ENCODE results near the gene RCN1. TPM values are rescaled to one million over a fixed set of nuclear protein-coding genes. Genes with fewer than 3 reads are reported as not detected.

RCN1 gene
- total RNA-seq (100 to 1,000 TPM in 1 of 2 donors, 10 to 100 TPM in 1; 99.7 to 132 TPM), polyA plus RNA-seq (ENCODE audit: insufficient read length in 6 of 6) (100 to 1,000 TPM; 181 to 229 (median 208) TPM)
- long read RNA-seq, donor 1, transcript RCN1-201 (6 exons, 2,572 nt), result major isoform, 88 of 97 reads
- long read RNA-seq, donor 1, transcript RCN1-204 (2 exons, 2,653 nt), result minor isoform, 6 of 97 reads
- long read RNA-seq, donor 1, partial matches to known transcripts, result 0 of 97 reads
- long read RNA-seq, donor 1, other reads (novel, unspliced or antisense), result 0 of 97 reads
- long read RNA-seq, donor 2, transcript RCN1-201 (6 exons, 2,572 nt), result major isoform, 102 of 113 reads
- long read RNA-seq, donor 2, partial matches to known transcripts, result 5 of 113 reads
- long read RNA-seq, donor 2, other reads (novel, unspliced or antisense), result 0 of 113 reads
- long read RNA-seq, donor 3, transcript RCN1-201 (6 exons, 2,572 nt), result major isoform, 79 of 84 reads
- long read RNA-seq, donor 3, partial matches to known transcripts, result 0 of 84 reads
- long read RNA-seq, donor 3, other reads (novel, unspliced or antisense), result 0 of 84 reads
- long read RNA-seq, donor 4, transcript RCN1-201 (6 exons, 2,572 nt), result major isoform, 62 of 68 reads
- long read RNA-seq, donor 4, partial matches to known transcripts, result 2 of 68 reads
- long read RNA-seq, donor 4, other reads (novel, unspliced or antisense), result 4 of 68 reads
- long read RNA-seq, donor 5, transcript RCN1-201 (6 exons, 2,572 nt), result major isoform, 56 of 70 reads
- long read RNA-seq, donor 5, partial matches to known transcripts, result 10 of 70 reads
- long read RNA-seq, donor 5, other reads (novel, unspliced or antisense), result 0 of 70 reads
- long read RNA-seq, donor 6, transcript RCN1-201 (6 exons, 2,572 nt), result major isoform, 73 of 75 reads
- long read RNA-seq, donor 6, partial matches to known transcripts, result 0 of 75 reads
- long read RNA-seq, donor 6, other reads (novel, unspliced or antisense), result 0 of 75 reads
- long read RNA-seq, donor 7, transcript RCN1-201 (6 exons, 2,572 nt), result major isoform, 36 of 41 reads
- long read RNA-seq, donor 7, partial matches to known transcripts, result 0 of 41 reads
- long read RNA-seq, donor 7, other reads (novel, unspliced or antisense), result 0 of 41 reads
- long read RNA-seq, donor 8, transcript RCN1-201 (6 exons, 2,572 nt), result major isoform, 74 of 80 reads
- long read RNA-seq, donor 8, partial matches to known transcripts, result 0 of 80 reads
- long read RNA-seq, donor 8, other reads (novel, unspliced or antisense), result 0 of 80 reads
- long read RNA-seq, donor 9, partial matches to known transcripts, result 0 of 2 reads
- long read RNA-seq, donor 9, other reads (novel, unspliced or antisense), result 0 of 2 reads
- long read RNA-seq, donor 10, transcript RCN1-201 (6 exons, 2,572 nt), result major isoform, 59 of 65 reads
- long read RNA-seq, donor 10, partial matches to known transcripts, result 2 of 65 reads
- long read RNA-seq, donor 10, other reads (novel, unspliced or antisense), result 4 of 65 reads
- long read RNA-seq, donor 11, transcript RCN1-201 (6 exons, 2,572 nt), result major isoform, 55 of 63 reads
- long read RNA-seq, donor 11, transcript RCN1-204 (2 exons, 2,653 nt), result minor isoform, 5 of 63 reads
- long read RNA-seq, donor 11, partial matches to known transcripts, result 0 of 63 reads
- long read RNA-seq, donor 11, other reads (novel, unspliced or antisense), result 0 of 63 reads
- long read RNA-seq, donor 12, transcript RCN1-201 (6 exons, 2,572 nt), result major isoform, 71 of 73 reads
- long read RNA-seq, donor 12, partial matches to known transcripts, result 0 of 73 reads
- long read RNA-seq, donor 12, other reads (novel, unspliced or antisense), result 0 of 73 reads

DNA sequence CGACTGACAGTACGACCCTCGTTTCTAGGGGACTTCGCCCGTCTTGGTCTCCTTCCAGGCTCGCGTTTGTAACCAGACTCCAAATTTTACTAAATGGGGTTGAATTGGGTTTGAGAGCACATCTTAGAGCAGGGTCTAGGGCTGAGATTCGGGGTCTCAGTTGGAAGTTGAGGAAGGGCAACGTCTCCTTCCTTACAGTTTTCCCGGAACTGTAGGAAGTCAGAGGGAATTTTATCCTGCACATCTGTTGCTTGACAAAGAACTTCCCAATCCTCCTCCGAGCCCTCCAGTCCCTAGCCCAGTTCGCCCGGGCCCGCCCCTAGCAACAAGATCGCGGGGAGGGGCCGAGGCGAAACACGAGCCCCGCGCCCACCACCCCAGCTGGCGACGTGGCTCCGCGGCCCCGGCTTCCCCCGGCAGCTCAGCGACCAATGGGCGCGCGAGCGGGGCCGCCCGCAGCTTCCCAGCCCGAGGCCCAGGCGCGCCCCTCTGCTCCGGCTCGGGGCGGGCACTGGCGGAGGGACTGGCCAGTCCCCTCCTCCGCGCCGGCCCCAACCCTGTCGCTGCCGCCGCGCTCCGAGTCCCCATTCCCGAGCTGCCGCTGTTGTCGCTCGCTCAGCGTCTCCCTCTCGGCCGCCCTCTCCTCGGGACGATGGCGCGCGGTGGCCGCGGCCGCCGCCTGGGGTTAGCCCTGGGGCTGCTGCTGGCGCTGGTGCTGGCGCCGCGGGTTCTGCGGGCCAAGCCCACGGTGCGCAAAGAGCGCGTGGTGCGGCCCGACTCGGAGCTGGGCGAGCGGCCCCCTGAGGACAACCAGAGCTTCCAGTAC is at the start of gene RCN1:
RCN1 (plus strand) TSS at position 530 of the 826 bp plus-strand sequence; CDS start at position 653, 123 bp downstream.
- no peaks in the 10 kb centered on the region for H3K9me3 ChIP-seq
- ATAC-seq (peak; percentile 88), DNase-seq (peak; percentile 65 to 94 (median 86))
- peaks cover 5 to 51% of the 10 kb centered on the region in 2 donors for H3K4me1 ChIP-seq
- H3K27ac ChIP-seq, result peak within 1 kb of the TSS; percentile 90 to 92
- peak within 1 kb of the TSS; percentile 82 to 84 for H3K4me3 ChIP-seq
- TF ChIP-seq, protein P1, sequence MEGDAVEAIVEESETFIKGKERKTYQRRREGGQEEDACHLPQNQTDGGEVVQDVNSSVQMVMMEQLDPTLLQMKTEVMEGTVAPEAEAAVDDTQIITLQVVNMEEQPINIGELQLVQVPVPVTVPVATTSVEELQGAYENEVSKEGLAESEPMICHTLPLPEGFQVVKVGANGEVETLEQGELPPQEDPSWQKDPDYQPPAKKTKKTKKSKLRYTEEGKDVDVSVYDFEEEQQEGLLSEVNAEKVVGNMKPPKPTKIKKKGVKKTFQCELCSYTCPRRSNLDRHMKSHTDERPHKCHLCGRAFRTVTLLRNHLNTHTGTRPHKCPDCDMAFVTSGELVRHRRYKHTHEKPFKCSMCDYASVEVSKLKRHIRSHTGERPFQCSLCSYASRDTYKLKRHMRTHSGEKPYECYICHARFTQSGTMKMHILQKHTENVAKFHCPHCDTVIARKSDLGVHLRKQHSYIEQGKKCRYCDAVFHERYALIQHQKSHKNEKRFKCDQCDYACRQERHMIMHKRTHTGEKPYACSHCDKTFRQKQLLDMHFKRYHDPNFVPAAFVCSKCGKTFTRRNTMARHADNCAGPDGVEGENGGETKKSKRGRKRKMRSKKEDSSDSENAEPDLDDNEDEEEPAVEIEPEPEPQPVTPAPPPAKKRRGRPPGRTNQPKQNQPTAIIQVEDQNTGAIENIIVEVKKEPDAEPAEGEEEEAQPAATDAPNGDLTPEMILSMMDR (IDR thresholded peaks at IDR 0.05), result no peak
- intact Hi-C loops (cut with DNase I), result no loop called here
- H3K36me3 ChIP-seq, result no peaks in the 10 kb centered on the region
- peaks cover 0 to 8% of the 10 kb centered on the region in 2 donors for H3K27me3 ChIP-seq

DNA sequence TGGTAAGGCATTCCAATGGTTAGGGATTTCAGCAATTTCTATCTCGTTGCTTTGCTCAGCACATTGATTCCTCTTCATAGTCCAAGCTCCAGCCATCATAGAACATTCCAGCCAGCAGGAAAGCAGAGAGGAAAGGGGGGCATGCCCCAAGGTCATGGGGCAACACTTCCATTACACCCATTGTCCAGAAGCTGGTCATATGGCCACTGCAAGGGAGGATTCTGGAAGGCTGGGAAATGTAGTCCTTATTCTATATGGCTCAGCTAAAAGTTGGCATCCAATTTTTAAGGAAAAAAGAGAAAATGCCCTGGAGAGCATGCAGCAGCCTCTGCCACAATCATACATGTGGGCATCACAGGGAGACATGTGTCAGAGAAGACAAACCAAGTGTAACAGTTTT is 47.1 kb upstream of the RCN1 start:
- ATAC-seq (no peak), DNase-seq (no peak)
- intact Hi-C loops (cut with DNase I), result no loop called here
- no peak overlapping the region for H3K4me3 ChIP-seq
- TF ChIP-seq, protein P1 (IDR thresholded peaks at IDR 0.05), result no peak
- H3K9me3 ChIP-seq, result no peaks in the 10 kb centered on the region
- no peaks in the 10 kb centered on the region for H3K36me3 ChIP-seq
- H3K4me1 ChIP-seq, result no peaks in the 10 kb centered on the region
- no peak overlapping the region for H3K27ac ChIP-seq
- no peaks in the 10 kb centered on the region for H3K27me3 ChIP-seq

DNA sequence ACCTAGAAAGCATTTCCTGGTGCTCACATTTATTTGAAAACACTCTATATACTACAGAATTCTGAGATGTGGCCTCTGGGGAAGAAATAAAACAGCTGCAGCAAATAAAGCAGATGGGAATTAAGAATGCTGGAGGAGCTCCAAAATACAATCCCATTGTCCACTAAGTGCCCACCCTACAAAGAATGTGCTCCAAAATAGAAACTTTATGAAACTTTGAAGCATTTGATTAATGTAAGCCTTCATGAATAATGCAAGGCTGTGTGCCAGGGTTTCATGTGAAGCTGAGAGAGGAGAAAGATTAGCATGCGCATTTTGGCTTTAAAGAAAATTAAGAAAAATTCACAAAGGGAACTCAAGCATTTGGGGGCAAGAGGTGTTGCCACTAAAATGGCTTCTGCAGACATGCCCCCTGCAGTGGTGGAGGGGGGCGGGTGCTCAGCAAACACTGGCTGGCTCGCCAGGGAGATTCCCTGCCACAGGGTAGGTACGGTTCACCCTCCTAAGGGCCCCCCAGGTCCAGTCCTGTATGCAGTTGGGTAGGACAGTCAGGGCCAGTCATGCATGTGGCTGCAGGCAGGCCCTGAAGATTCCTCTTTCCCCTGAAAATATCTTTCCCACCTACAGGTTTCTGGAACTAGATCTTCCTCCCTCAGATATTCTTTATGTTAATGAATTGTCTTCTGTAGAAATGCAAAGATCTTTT is 46.6 kb upstream of the RCN1 start:
- ATAC-seq, result no peak
- TF ChIP-seq, protein P1 (IDR thresholded peaks at IDR 0.05), result no peak

More for the DNA sequence above, 46.6 kb upstream of the RCN1 start:
- no peak overlapping the region for H3K27ac ChIP-seq
- no peak overlapping the region for H3K4me3 ChIP-seq
- H3K27me3 ChIP-seq, result no peaks in the 10 kb centered on the region
- peak in 1 of 4 donors; percentile 4 for DNase-seq
- H3K4me1 ChIP-seq, result no peaks in the 10 kb centered on the region
- H3K36me3 ChIP-seq, result no peaks in the 10 kb centered on the region
- intact Hi-C loops (cut with DNase I), result no loop called here
- H3K9me3 ChIP-seq, result no peaks in the 10 kb centered on the region

Measured in left lung (tissue), 14 donors.